ENCODE results near the gene DOCK10. TPM values are rescaled to one million over a fixed set of nuclear protein-coding genes. Genes with fewer than 3 reads are reported as not detected.

Gene DOCK10
- total and polyA plus RNA-seq, 9 of the 15 experiments (the other 6 are each of a cell fraction or from before 2014, with no cell fraction given): 0.01 to 0.87 (median 0.18) TPM

DNA sequence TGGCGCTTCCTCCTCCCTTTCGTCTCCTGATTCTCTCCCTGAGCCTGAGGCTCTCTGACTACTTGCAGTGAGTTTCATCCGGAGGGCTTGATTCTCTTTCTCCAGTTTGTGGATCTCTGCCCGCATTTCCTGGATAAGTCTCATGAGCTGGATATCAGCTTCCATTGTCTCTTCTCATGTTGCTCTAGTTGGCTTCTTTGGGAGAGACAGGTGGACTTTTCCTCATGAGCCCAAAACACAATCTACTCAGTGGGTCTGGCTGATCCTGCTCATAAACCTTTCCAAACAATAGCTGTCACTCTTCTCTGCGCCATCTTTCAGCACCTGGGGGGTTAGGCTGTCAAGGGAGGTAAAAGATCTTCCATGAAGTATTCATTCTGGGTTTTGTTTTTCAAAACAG is 326.1 kb downstream of the DOCK10 start, which contains the start of gene CCDC195:
TSS of gene CCDC195 (minus strand) at position 165 of the 400 bp plus-strand sequence. CDS start at position 165, 0 bp downstream.
- 0% methylated on average over 3 of the region's 5 CpGs for WGBS (ENCODE audit: insufficient coverage, low coverage, missing lambda C conversion rate)
- in situ Hi-C loops (cut with MboI): no loop called here
- no peaks in the 10 kb centered on the region for H3K27me3 ChIP-seq (ENCODE audit: control insufficient read depth in 2 of 2, insufficient read depth in 2 of 2, low read length in 2 of 2)
- H3K27ac ChIP-seq (ENCODE audit: extremely low read depth, low read depth, low read length): no peak within 1 kb of the TSS
- BruUV-seq (replicated peaks): no TSS peak
- H3K79me2 ChIP-seq (ENCODE audit: control insufficient read depth, insufficient read depth, low read length): no peaks in the 10 kb centered on the region
- H2AFZ ChIP-seq (ENCODE audit: low read depth, low read length): no peak within 1 kb of the TSS
- no peaks in the 10 kb centered on the region for H3K9me1 ChIP-seq (ENCODE audit: control insufficient read depth, insufficient read depth, low read length)
- H3K4me3 ChIP-seq: no peak within 1 kb of the TSS
- H3K9me3 ChIP-seq (replicated peaks; ENCODE audit: control insufficient read depth, insufficient read depth, low read depth, low read length): no peaks in the 10 kb centered on the region
- intact Hi-C loops (cut with micrococcal nuclease): no loop called here
- H4K20me1 ChIP-seq (replicated peaks; ENCODE audit: control insufficient read depth, insufficient read depth, low read length): no peaks in the 10 kb centered on the region
- DNase-seq (ENCODE audit: extremely low read depth in 1 of 4, low spot score in 3 of 4) (no peak), FAIRE-seq (no peak), ATAC-seq (no peak)
- H3K4me1 ChIP-seq (replicated peaks in 1 of 2; ENCODE audit: control insufficient read depth in 2 of 2, insufficient read depth in 2 of 2, low read length in 2 of 2): no peaks in the 10 kb centered on the region
- no peak within 1 kb of the TSS for H3K9ac ChIP-seq (ENCODE audit: insufficient read depth in 1 of 2, low read depth in 2 of 2, low read length in 2 of 2)
- CTCF ChIA-PET (ENCODE audit: low intra/inter-chr PET ratio): no interaction called here
- TF ChIP-seq PHB (CRISPR knock-in tag; IDR thresholded peaks at IDR 0.05) (no peak), MBD2 (IDR thresholded peaks at IDR 0.05; ENCODE audit: borderline replicate concordance, low read depth) (no peak)
- TF ChIP-seq, protein P1, sequence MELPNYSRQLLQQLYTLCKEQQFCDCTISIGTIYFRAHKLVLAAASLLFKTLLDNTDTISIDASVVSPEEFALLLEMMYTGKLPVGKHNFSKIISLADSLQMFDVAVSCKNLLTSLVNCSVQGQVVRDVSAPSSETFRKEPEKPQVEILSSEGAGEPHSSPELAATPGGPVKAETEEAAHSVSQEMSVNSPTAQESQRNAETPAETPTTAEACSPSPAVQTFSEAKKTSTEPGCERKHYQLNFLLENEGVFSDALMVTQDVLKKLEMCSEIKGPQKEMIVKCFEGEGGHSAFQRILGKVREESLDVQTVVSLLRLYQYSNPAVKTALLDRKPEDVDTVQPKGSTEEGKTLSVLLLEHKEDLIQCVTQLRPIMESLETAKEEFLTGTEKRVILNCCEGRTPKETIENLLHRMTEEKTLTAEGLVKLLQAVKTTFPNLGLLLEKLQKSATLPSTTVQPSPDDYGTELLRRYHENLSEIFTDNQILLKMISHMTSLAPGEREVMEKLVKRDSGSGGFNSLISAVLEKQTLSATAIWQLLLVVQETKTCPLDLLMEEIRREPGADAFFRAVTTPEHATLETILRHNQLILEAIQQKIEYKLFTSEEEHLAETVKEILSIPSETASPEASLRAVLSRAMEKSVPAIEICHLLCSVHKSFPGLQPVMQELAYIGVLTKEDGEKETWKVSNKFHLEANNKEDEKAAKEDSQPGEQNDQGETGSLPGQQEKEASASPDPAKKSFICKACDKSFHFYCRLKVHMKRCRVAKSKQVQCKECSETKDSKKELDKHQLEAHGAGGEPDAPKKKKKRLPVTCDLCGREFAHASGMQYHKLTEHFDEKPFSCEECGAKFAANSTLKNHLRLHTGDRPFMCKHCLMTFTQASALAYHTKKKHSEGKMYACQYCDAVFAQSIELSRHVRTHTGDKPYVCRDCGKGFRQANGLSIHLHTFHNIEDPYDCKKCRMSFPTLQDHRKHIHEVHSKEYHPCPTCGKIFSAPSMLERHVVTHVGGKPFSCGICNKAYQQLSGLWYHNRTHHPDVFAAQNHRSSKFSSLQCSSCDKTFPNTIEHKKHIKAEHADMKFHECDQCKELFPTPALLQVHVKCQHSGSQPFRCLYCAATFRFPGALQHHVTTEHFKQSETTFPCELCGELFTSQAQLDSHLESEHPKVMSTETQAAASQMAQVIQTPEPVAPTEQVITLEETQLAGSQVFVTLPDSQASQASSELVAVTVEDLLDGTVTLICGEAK (IDR thresholded peaks at IDR 0.05): no peak
- TF ChIP-seq, protein P1 (CRISPR knock-in tag; IDR thresholded peaks at IDR 0.05): no peak
- H3K4me2 ChIP-seq (ENCODE audit: insufficient read depth, low read length): no peak within 1 kb of the TSS
- no peaks in the 10 kb centered on the region for H3K36me3 ChIP-seq (ENCODE audit: control insufficient read depth, insufficient read depth, low read length)
- POLR2A ChIA-PET: no interaction called here

Small RNA genes within 50 kb of the gene (microRNA-seq; reads per million reads assigned to microRNA genes)
- gene MIR4439 (ENCODE audit: borderline microRNAs expressed): not detected

Small RNA genes within 50 kb of the gene (small RNA-seq; reads per million reads assigned to genes)
- gene MIR4439: not detected

Data from K562 (cell line).